H1 (cell line): Measurements from ENCODE around the gene ELOVL3. TPM values are rescaled to one million over a fixed set of nuclear protein-coding genes. Genes with fewer than 3 reads are reported as not detected.

Experiments
- CTCF ChIA-PET: fragments of 300-600 bp; sonication (Branson Sonifier 250); formaldehyde crosslinking; loops from one replicate; lab custom pipeline; 2021; ENCODE audit not compliant: partially characterized antibody; lab: Charles Lee
- POLR2A ChIA-PET: fragments of 300-600 bp; sonication (Branson Sonifier 250); formaldehyde crosslinking; loops from one replicate; lab custom pipeline; 2021; ENCODE audit warnings: inconsistent platforms; ENCODE audit not compliant: partially characterized antibody; lab: Charles Lee
- DNase-seq, 2 experiments: peaks; one replicate each; pipeline versions ENCODE4 v3.0.0 to v3.0.0-alpha.2; 2010 to 2022; ENCODE audit warnings: low spot score in 2 of 2, low read depth in 1 of 2, mixed read lengths in 1 of 2
- FAIRE-seq: peaks from 2 replicates; lab custom pipeline; 2011; peaks lifted over from hg19 to GRCh38; lab: Jason Lieb, UNC
- H2AFZ ChIP-seq: 2 replicates; pipeline ENCODE4 v1.8.1; 2012; ENCODE audit warnings: low read length, inconsistent platforms
- H2AK5ac ChIP-seq: 2 replicates; pipeline ENCODE4 v1.6.1; 2013; ENCODE audit warnings: low read depth, low read length
- H2BK120ac ChIP-seq: replicated peaks from 2 replicates; pipeline ENCODE3; 2013; ENCODE audit warnings: low read depth, low read length, inconsistent platforms
- H2BK12ac ChIP-seq: 2 replicates; pipeline ENCODE4 v1.6.1; 2013; ENCODE audit warnings: low read depth, low read length
- H2BK15ac ChIP-seq: 2 replicates; pipeline ENCODE4 v1.6.1; 2013; ENCODE audit warnings: low read length
- H2BK20ac ChIP-seq: 2 replicates; pipeline ENCODE4 v1.6.1; 2013; ENCODE audit warnings: low read length
- H2BK5ac ChIP-seq: 2 replicates; pipeline ENCODE4 v1.6.1; 2013; ENCODE audit warnings: low read depth, low read length
- H3K14ac ChIP-seq: 2 replicates; pipeline ENCODE4 v1.6.1; 2013; ENCODE audit warnings: inconsistent platforms; ENCODE audit not compliant: insufficient read length
- H3K18ac ChIP-seq: 2 replicates; pipeline ENCODE4 v1.6.1; 2013; ENCODE audit warnings: low read length; ENCODE audit errors: extremely low read depth
- H3K23ac ChIP-seq: 2 replicates; pipeline ENCODE4 v1.6.1; 2013; ENCODE audit warnings: inconsistent platforms; ENCODE audit not compliant: insufficient read length
- H3K23me2 ChIP-seq: 2 replicates; pipeline ENCODE4 v1.6.1; 2013; ENCODE audit warnings: low read depth, low read length
- H3K27ac ChIP-seq: 2 replicates; pipeline ENCODE4 v1.6.1; 2011; ENCODE audit warnings: low read depth, low read length, inconsistent platforms
- H3K27me3 ChIP-seq, 4 experiments: replicated peaks in 1 of 4; 1 replicate in 1 of 4; 2 replicates in 3 of 4; pipeline versions ENCODE4 v1.6.1 to v1.8.1; 2011 to 2013; ENCODE audit warnings: low read length in 3 of 4, mild to moderate bottlenecking in 3 of 4, inconsistent platforms in 2 of 4, mixed read lengths in 2 of 4, moderate library complexity in 1 of 4; ENCODE audit not compliant: control insufficient read depth in 3 of 4, insufficient read depth in 3 of 4; ENCODE audit errors: extremely low read depth in 1 of 4
- H3K36me3 ChIP-seq, 4 experiments: 2 replicates each; pipeline versions ENCODE4 v1.6.1 to v1.8.1; 2011 to 2013; ENCODE audit warnings: mild to moderate bottlenecking in 4 of 4, low read length in 3 of 4, moderate library complexity in 2 of 4, control low read depth in 1 of 4, inconsistent platforms in 1 of 4; ENCODE audit not compliant: insufficient read depth in 4 of 4, control insufficient read depth in 2 of 4
- H3K4ac ChIP-seq: replicated peaks from 2 replicates; pipeline ENCODE3; 2013; ENCODE audit warnings: low read length, low read depth, mixed read lengths, inconsistent platforms; ENCODE audit not compliant: insufficient read length
- H3K4me1 ChIP-seq, 4 experiments: replicated peaks in 1 of 4; 1 replicate in 1 of 4; 2 replicates in 3 of 4; pipeline versions ENCODE4 v1.6.1 to v1.8.1; 2011 to 2013; ENCODE audit warnings: low read length in 3 of 4, inconsistent platforms in 2 of 4, mixed read lengths in 1 of 4; ENCODE audit not compliant: insufficient read depth in 4 of 4, control insufficient read depth in 3 of 4
- H3K4me2 ChIP-seq, 2 experiments: 2 replicates each; pipeline versions ENCODE4 v1.6.1 to v1.8.1; 2011 to 2013; ENCODE audit warnings: low read depth in 2 of 2, low read length in 2 of 2, control low read depth in 1 of 2, inconsistent platforms in 1 of 2, mild to moderate bottlenecking in 1 of 2; ENCODE audit not compliant: insufficient read depth in 1 of 2
- H3K4me3 ChIP-seq, 4 experiments: fragments of 200-600, 300-600 bp in 1 of 4; sonication (generic), shearing (Covaris generic), sonication (Bioruptor Twin) in 1 of 4; 2 replicates each; pipeline versions ENCODE4 v1.5.1 to v1.8.1; 2011 to 2016; ENCODE audit warnings: low read length in 4 of 4, low read depth in 3 of 4, control low read depth in 2 of 4, inconsistent platforms in 2 of 4, mild to moderate bottlenecking in 2 of 4, mixed read lengths in 1 of 4, moderate library complexity in 1 of 4; ENCODE audit not compliant: insufficient read depth in 2 of 4; ENCODE audit errors: extremely low read depth in 1 of 4
- H3K56ac ChIP-seq: replicated peaks from 2 replicates; pipeline ENCODE3; 2013; ENCODE audit warnings: low read depth, mild to moderate bottlenecking, mixed read lengths, low read length, inconsistent platforms; ENCODE audit not compliant: insufficient read length
- H3K79me1 ChIP-seq: 2 replicates; pipeline ENCODE4 v1.6.1; 2013; ENCODE audit warnings: low read depth, low read length, control low read depth
- H3K79me2 ChIP-seq, 2 experiments: 2 replicates each; pipeline versions ENCODE4 v1.6.1 to v1.8.1; 2012 to 2013; ENCODE audit warnings: low read length in 2 of 2, mild to moderate bottlenecking in 2 of 2, inconsistent platforms in 1 of 2; ENCODE audit not compliant: insufficient read depth in 2 of 2, control insufficient read depth in 1 of 2
- H3K9ac ChIP-seq, 4 experiments: replicated peaks in 1 of 4; 1 replicate in 1 of 4; 2 replicates in 3 of 4; pipeline versions ENCODE4 v1.6.1 to v1.8.1; 2011 to 2013; ENCODE audit warnings: low read depth in 3 of 4, low read length in 3 of 4, control low read depth in 2 of 4, mild to moderate bottlenecking in 2 of 4, moderate library complexity in 2 of 4, inconsistent platforms in 1 of 4; ENCODE audit errors: extremely low read depth in 1 of 4
- H3K9me3 ChIP-seq, 2 experiments: 2 replicates each; pipeline versions ENCODE4 v1.6.1 to v1.8.1; 2012 to 2013; ENCODE audit warnings: mild to moderate bottlenecking in 2 of 2, moderate library complexity in 2 of 2, control low read depth in 1 of 2, inconsistent platforms in 1 of 2, low read depth in 1 of 2, low read length in 1 of 2, mixed read lengths in 1 of 2; ENCODE audit not compliant: insufficient read depth in 2 of 2
- H4K20me1 ChIP-seq, 2 experiments: replicated peaks in 1 of 2; 2 replicates each; pipeline versions ENCODE3 to v1.8.1; 2011 to 2013; ENCODE audit warnings: inconsistent platforms in 2 of 2, low read length in 2 of 2, mild to moderate bottlenecking in 1 of 2; ENCODE audit not compliant: insufficient read depth in 2 of 2, control insufficient read depth in 1 of 2
- H4K5ac ChIP-seq: 2 replicates; pipeline ENCODE4 v1.6.1; 2013; ENCODE audit warnings: low read length, low read depth, mixed read lengths, inconsistent platforms; ENCODE audit not compliant: insufficient read length
- H4K8ac ChIP-seq: 2 replicates; pipeline ENCODE4 v1.8.0; 2013; ENCODE audit warnings: mild to moderate bottlenecking, moderate library complexity, low read length, inconsistent platforms; ENCODE audit not compliant: insufficient read depth; ENCODE audit errors: extremely low read depth
- H4K91ac ChIP-seq: replicated peaks from 2 replicates; pipeline ENCODE3; 2013; ENCODE audit warnings: low read length, mixed read lengths, inconsistent platforms; ENCODE audit not compliant: insufficient read length
- BCL11A ChIP-seq, 2 experiments: IDR thresholded peaks; one replicate each; pipeline ENCODE4 v1.6.1; 2011; ENCODE audit warnings: low read depth in 2 of 2, low read length in 2 of 2, mild to moderate bottlenecking in 2 of 2
- CEBPB ChIP-seq: IDR thresholded peaks from 2 replicates; pipeline ENCODE4 v1.6.1; 2012; ENCODE audit warnings: low read depth, low read length
- NANOG ChIP-seq: IDR thresholded peaks from 2 replicates; pipeline ENCODE4 v1.6.1; 2011; ENCODE audit warnings: low read length, low read depth, mild to moderate bottlenecking, inconsistent platforms; ENCODE audit not compliant: insufficient read depth, poor library complexity, severe bottlenecking
- POU5F1 ChIP-seq: IDR thresholded peaks from 2 replicates; pipeline ENCODE4 v1.6.1; 2011; ENCODE audit warnings: low read depth, mild to moderate bottlenecking, low read length, moderate library complexity
- SIX5 ChIP-seq: IDR thresholded peaks from 2 replicates; pipeline ENCODE4 v1.6.1; 2011; ENCODE audit warnings: mild to moderate bottlenecking, low read depth, low read length
- TAF7 ChIP-seq: optimal IDR thresholded peaks from 2 replicates; pipeline ENCODE3; 2011; ENCODE audit warnings: low read depth, mild to moderate bottlenecking, inconsistent platforms, low read length, moderate library complexity, borderline replicate concordance
- WGBS, 2 experiments: shearing (Covaris generic) in 1 of 2; methylation state at CpG; one replicate each; pipeline versions ENCODE4 v1.1.6 to v1.1.7; 2013 to 2015; ENCODE audit warnings: low lambda C conversion rate in 2 of 2, mixed read lengths in 2 of 2, inconsistent platforms in 1 of 2, low coverage in 1 of 2, missing lambda C conversion rate in 1 of 2; ENCODE audit not compliant: insufficient replicate concordance in 2 of 2, insufficient coverage in 1 of 2, insufficient read length in 1 of 2; ENCODE audit errors: extremely low coverage in 1 of 2, missing lambda C conversion rate in 1 of 2; 5-methylcytosine and 5-hydroxymethylcytosine counted together
- polyA plus RNA-seq, 7 experiments: library from polyadenylated mRNA; depleted of rRNA in 3 of 7; stranded (reverse) in 5 of 7; unstranded in 2 of 7; fragments of >200 nt in 5 of 7; fragments of 200-250 nt in 2 of 7; gene quantifications; 1 replicate in 5 of 7; 2 replicates in 1 of 7; 4 replicates in 1 of 7; pipeline versions ENCODE4 v1.2.1 to v1.2.3, GENCODE V29; 2011 to 2013; ENCODE audit warnings: missing spikeins in 2 of 7, mixed read lengths in 2 of 7
- total RNA-seq: library from RNA; stranded (reverse); fragmentation: NEBNext Ultra II Directional; extraction: Animal tissue kit (Norgen Biotek cat#: 25700); gene quantifications from 2 replicates; pipeline ENCODE4 v1.2.1, GENCODE V29; 2021

Gene ELOVL3
- total and polyA plus RNA-seq, 2 of the 8 experiments (the other 6 are each of a cell fraction or from before 2014, with no cell fraction given), result 0.27 TPM; not detected in 1

DNA sequence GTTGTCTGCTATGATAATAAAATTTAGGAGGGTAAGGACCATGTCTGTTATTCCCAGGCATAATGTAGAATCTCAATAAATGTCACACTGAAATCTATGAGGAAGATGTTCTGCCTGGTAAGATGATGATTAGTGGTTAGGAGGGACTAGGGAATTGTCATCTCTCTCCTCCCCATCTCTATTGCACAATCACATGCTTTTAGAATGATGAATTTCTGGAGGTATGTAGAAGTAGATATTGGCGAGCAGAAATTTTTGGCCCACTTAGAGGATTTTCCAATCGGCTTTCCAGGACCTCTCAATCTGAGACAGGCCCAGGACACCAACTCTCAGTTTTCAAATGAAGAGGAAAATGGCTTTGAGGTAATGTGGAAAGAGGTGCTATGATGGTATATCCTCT, 17.2 kb downstream of the ELOVL3 start:
- H4K5ac ChIP-seq, result no peak overlapping the region
- FAIRE-seq, result no peak
- no peak overlapping the region for H3K4me2 ChIP-seq
- ChIA-PET CTCF (interaction anchor here (0.5 to 2.7 kb wide), 5 partner anchors 10 to 109 kb away, joined by 3 to 18 read pairs (median 3); no protein-coding TSS in a partner anchor), POLR2A (no interaction called here)
- no peak overlapping the region for H3K9ac ChIP-seq
- H4K91ac ChIP-seq, result no peak overlapping the region
- H3K4ac ChIP-seq, result no peak overlapping the region
- peaks cover 5 to 11% of the 10 kb centered on the region in 2 experiments for H4K20me1 ChIP-seq
- peaks cover 9% of the 10 kb centered on the region for H3K79me1 ChIP-seq
- H3K4me1 ChIP-seq, result peaks cover 4 to 17% (median 7%) of the 10 kb centered on the region in 4 experiments
- no peak overlapping the region for H2BK120ac ChIP-seq
- H3K4me3 ChIP-seq, result no peak overlapping the region
- H3K36me3 ChIP-seq, result no peaks in the 10 kb centered on the region; a peak in 1 of 8 replicates
- no peaks in the 10 kb centered on the region for H3K9me3 ChIP-seq
- H3K23ac ChIP-seq, result no peak overlapping the region
- H2AK5ac ChIP-seq, result no peak overlapping the region
- peaks cover 0 to 25% of the 10 kb centered on the region in 2 experiments; a peak in 2 of 4 replicates for H3K79me2 ChIP-seq
- no peak overlapping the region for H2BK12ac ChIP-seq
- H2BK5ac ChIP-seq, result no peak overlapping the region
- H4K8ac ChIP-seq, result no peak overlapping the region
- no peak for TF ChIP-seq CEBPB
- TF ChIP-seq POU5F1, result no peak
- TF ChIP-seq SIX5, result no peak
- TF ChIP-seq BCL11A (IDR thresholded peaks at IDR 0.05; ENCODE audit: low read depth in 2 of 2, low read length in 2 of 2), result no peak
- no peak for TF ChIP-seq NANOG
- TF ChIP-seq TAF7, result no peak
- 88% methylated on average over 2 of the region's 2 CpGs; no CpG with 5 or more reads in 1 of the 2 experiments for WGBS, 2 experiments
- H3K23me2 ChIP-seq, result peaks cover 12% of the 10 kb centered on the region
- no peak overlapping the region for H3K27ac ChIP-seq
- H2BK15ac ChIP-seq, result no peak overlapping the region
- H3K14ac ChIP-seq, result no peak overlapping the region
- no peak overlapping the region for H3K18ac ChIP-seq
- H2AFZ ChIP-seq, result no peak overlapping the region
- no peak overlapping the region for H3K56ac ChIP-seq
- DNase-seq, result no peak
- H3K27me3 ChIP-seq, result peaks cover 39 to 52% (median 45%) of the 10 kb centered on the region in 4 experiments
- no peak overlapping the region for H2BK20ac ChIP-seq
